Measurements from ENCODE around the gene ZSCAN10.

DNA sequence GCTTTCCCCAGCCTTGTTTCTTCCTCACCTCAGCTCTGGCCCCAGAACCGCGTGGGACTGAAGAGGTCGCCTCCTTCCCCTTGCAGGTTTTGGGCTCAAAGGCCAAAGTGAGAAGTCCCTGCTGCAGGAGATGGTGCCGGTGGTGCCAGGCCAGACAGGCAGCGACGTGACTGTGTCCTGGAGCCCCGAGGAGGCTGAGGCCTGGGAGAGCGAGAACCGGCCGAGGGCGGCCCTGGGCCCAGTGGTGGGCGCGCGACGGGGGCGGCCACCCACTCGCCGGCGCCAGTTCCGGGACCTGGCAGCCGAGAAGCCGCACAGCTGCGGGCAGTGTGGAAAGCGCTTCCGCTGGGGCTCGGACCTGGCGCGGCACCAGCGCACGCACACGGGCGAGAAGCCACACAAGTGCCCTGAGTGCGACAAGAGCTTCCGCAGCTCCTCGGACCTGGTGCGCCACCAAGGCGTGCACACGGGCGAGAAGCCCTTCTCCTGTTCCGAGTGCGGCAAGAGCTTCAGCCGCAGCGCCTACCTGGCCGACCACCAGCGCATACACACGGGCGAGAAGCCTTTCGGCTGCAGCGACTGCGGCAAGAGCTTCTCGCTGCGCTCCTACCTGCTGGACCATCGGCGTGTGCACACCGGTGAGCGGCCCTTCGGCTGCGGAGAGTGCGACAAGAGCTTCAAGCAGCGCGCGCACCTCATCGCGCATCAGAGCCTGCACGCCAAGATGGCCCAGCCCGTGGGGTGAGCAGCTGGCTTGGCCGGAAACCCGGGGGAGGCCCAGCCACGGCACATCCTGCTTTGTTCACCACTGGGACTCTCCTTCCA lies 41.7 kb upstream of the ZSCAN10 start:
- TF ChIP-seq POLR2A (IDR thresholded peaks at IDR 0.05): no peak
- TF ChIP-seq, protein P1, sequence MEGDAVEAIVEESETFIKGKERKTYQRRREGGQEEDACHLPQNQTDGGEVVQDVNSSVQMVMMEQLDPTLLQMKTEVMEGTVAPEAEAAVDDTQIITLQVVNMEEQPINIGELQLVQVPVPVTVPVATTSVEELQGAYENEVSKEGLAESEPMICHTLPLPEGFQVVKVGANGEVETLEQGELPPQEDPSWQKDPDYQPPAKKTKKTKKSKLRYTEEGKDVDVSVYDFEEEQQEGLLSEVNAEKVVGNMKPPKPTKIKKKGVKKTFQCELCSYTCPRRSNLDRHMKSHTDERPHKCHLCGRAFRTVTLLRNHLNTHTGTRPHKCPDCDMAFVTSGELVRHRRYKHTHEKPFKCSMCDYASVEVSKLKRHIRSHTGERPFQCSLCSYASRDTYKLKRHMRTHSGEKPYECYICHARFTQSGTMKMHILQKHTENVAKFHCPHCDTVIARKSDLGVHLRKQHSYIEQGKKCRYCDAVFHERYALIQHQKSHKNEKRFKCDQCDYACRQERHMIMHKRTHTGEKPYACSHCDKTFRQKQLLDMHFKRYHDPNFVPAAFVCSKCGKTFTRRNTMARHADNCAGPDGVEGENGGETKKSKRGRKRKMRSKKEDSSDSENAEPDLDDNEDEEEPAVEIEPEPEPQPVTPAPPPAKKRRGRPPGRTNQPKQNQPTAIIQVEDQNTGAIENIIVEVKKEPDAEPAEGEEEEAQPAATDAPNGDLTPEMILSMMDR (IDR thresholded peaks at IDR 0.05): no peak
- TF ChIP-seq POLR2AphosphoS5 (IDR thresholded peaks at IDR 0.05): no peak
- TF ChIP-seq EP300 (IDR thresholded peaks at IDR 0.05): no peak

All from gastroesophageal sphincter (tissue), 3 donors.